OCI-M2 (cell line): ENCODE results near the gene EFCAB6.

Experiments
- DNase-seq: peaks from one replicate; lab custom pipeline; 2025; ENCODE audit not compliant: unreplicated experiment; lab: John Stamatoyannopoulos, UW

Gene EFCAB6

GRCh38 chr22:43592476-43592875 lies 219.6 kb downstream of the EFCAB6 start:
- DNase-seq, result no peak

DNA sequence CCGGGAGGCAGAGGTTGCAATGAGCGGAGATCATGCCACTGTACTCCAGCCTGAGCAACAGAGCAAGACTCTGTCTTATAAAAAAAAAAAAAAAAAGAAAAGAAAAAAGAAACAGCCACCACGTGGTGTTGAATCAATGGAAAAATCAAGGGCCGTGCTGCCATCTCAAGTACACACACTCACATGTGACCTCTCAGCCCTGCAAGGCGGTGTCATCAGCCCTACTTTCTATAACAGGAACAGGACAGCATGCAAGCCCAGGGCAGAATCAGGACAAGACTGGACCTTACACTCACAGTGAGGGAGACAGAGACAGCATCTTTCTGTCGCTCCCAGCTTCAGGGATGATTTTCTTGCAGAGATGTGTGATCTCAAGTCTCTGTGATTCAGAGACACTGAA lies 220.7 kb downstream of the EFCAB6 start:
- DNase-seq, result no peak

- DNase-seq, result no peak
Observed at GRCh38 chr22:43587574-43587973, 224.5 kb downstream of the EFCAB6 start.

DNA sequence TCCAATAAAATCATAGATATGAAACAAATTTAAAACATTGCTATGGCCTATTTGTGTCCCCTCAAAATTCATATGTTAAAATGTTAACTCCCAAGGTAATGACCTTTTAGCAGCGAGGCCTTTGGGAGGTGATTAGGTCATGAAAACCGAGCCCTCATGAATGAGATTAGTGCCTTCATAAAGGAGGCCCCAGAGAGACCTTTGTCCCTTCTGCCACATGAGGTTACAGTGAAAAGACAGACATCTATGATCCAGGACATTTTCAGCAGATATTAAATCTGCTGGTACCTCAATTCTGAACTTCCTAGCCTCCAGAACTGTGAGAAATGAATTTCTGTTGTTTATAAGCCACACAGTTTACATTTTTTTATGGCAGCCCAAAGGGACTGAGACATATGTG lies 228.6 kb downstream of the EFCAB6 start:
- no peak for DNase-seq

DNA sequence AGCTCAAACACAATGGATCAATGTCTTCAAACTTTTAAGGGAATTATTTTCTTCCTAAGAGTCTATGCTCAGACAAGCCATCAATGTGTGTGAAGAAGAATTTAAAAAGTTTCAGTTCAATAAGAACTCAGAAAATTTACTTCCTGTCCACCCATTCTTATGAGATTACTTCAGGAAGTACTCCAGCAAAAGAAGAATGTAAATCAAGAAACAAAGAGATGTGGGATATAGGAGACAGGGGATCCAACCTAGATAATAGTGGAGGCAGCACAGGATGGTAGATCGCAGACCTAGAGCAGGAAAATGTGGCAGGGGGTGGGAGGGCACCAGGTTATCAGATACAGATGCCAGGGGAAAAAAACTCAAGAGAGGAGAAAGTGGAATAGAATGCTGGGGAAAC lies 229.7 kb downstream of the EFCAB6 start:
- DNase-seq, result no peak

DNA sequence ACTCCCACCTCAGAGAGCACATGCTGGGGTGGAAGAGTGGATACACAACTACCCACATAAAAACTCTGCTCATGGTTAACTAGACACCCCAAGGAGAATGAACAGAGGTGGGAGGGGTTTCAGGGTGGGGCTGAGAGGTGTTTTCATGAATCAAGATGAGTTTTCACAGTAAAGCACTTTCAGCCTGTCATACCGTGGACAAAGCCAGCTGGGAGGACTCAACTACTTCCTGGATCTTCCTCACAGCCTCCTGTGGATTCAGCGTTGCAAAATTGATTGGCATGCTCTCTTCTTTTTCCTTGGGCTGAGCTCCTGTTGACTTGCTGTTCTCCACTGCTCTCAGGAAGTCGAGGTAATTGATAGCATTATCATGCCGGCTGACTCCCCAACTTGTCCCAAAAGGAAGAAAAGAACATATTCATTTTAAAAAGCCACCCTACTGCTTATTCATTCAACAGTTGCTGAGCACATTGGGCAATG lies 231.8 kb downstream of the EFCAB6 start:
- no peak for DNase-seq

DNA sequence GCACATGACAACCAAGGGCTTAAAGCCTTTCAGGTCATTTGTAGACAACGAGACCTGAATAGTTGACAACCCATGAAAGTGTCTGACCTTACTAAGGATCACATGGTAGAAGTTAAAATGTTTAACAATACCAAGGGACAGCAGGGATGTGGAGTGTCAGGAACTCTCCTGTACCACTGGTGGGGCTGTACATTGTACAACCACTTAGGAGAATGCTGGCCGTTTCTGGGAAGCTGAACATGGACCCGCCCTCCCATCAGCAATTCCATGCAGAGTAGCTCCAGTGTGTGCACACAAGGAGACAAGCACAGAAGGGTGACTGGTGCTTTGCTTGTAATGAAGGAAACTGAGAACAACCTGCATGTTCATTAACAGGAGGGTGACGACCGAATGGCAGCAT lies 237.4 kb downstream of the EFCAB6 start:
- no peak for DNase-seq

GRCh38 chr22:43572710-43573109 lies 239.4 kb downstream of the EFCAB6 start:
- DNase-seq, result no peak

GRCh38 chr22:43571181-43571580 lies 240.9 kb downstream of the EFCAB6 start:
- no peak for DNase-seq

- DNase-seq, result no peak
Observed at GRCh38 chr22:43570531-43571165, 241.5 kb downstream of the EFCAB6 start.

- no peak for DNase-seq
Observed at GRCh38 chr22:43569111-43569510, 243.0 kb downstream of the EFCAB6 start.

GRCh38 chr22:43567691-43568324 lies 244.3 kb downstream of the EFCAB6 start:
- DNase-seq, result no peak

- DNase-seq, result no peak
Observed at GRCh38 chr22:43566561-43567332, 245.4 kb downstream of the EFCAB6 start.

GRCh38 chr22:43566021-43566420 lies 246.1 kb downstream of the EFCAB6 start:
- DNase-seq, result no peak

DNA sequence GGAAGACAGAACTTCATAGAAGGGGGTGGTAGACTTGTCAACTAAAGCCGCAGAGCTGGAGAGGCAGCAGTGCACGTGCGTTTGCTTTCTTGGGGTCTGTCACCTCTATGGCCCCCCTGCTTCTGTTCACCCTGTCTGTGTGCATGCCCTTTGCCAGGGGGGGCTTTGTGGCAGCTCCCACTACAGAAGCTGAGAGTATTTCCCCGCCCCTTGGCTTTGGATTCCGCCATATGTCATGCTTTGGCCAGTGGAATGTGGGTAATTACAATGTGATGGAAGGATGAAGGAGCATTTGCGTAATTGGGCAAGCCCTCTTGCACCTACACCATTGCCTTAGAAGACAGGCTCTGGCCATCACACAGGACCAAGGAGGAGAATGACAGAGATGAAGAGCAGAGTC lies 247.2 kb downstream of the EFCAB6 start:
- no peak for DNase-seq

GRCh38 chr22:43563571-43563970 lies 248.5 kb downstream of the EFCAB6 start:
- DNase-seq, result no peak

GRCh38 chr22:43562843-43563242 lies 249.3 kb downstream of the EFCAB6 start:
- no peak for DNase-seq

DNA sequence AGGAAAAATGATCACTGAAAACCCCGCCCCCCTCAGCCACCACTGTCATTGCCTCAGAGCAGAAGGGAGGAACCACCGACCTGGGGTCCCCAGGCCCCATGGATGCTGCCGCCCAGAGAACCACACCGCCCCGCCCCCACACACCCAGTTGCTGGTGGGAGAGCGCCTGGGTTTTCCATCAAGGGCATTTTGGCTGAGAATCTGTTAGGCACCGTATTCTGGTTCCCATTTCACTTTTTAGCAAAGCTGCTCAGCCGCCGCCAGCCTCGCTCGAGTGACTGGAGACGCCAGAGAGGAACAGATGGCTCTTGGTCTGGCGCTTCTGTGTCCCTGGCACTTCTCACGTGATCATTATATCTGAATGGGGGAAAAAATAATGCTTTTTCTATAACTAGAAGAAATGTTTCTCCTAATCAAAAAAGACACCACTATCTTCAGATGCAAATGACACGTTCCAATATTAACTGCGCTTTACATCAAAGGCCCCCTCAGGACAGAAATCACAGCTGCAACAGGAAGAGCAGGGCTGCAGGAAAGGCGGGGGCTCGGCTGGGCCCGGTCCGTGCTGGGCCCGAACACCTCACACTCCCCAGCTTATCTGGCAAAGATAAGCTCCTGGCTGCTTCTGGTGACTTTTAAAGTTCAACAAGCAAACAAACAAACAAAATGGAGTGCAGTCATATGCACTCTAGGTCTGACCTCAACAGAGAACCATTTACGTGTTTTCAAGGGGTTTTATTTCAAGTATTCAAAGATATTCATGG lies 250.5 kb downstream of the EFCAB6 start:
- no peak for DNase-seq

GRCh38 chr22:43560651-43561050 lies 251.5 kb downstream of the EFCAB6 start:
- DNase-seq, result no peak

GRCh38 chr22:43555561-43556515 lies 256.3 kb downstream of the EFCAB6 start:
- no peak for DNase-seq
